Keratinocyte (primary cell): ENCODE results near the gene ADAMTS6. TPM values are rescaled to one million over a fixed set of nuclear protein-coding genes. Genes with fewer than 3 reads are reported as not detected.

Experiments
- DNase-seq: peaks from one replicate; pipeline ENCODE4 v3.0.0-alpha.2; 2011; ENCODE audit warnings: low read depth, missing footprints, low spot score
- FAIRE-seq: peaks from 2 replicates; lab custom pipeline; 2011; peaks lifted over from hg19 to GRCh38; lab: Jason Lieb, UNC
- H2AFZ ChIP-seq: 2 replicates; pipeline ENCODE4 v1.6.0; 2012; ENCODE audit warnings: low read length, control low read depth, inconsistent platforms; ENCODE audit not compliant: control insufficient read depth
- H3K27ac ChIP-seq: 2 replicates; pipeline ENCODE4 v1.5.1; 2011; ENCODE audit warnings: low read length; ENCODE audit not compliant: control insufficient read depth, insufficient read depth
- H3K27me3 ChIP-seq: 3 replicates; pipeline ENCODE4 v1.6.0; 2011; ENCODE audit warnings: low read length; ENCODE audit not compliant: control insufficient read depth, insufficient read depth; ENCODE audit errors: extremely low read depth
- H3K36me3 ChIP-seq, 2 experiments: 2 replicates in 1 of 2; 3 replicates in 1 of 2; pipeline ENCODE4 v1.5.1; 2011; ENCODE audit warnings: low read length in 2 of 2, mild to moderate bottlenecking in 1 of 2; ENCODE audit not compliant: control insufficient read depth in 2 of 2, insufficient read depth in 2 of 2; ENCODE audit errors: extremely low read depth in 1 of 2
- H3K4me1 ChIP-seq: 3 replicates; pipeline ENCODE4 v1.5.1; 2011; ENCODE audit warnings: low read length; ENCODE audit not compliant: control insufficient read depth, insufficient read depth; ENCODE audit errors: extremely low read depth
- H3K4me2 ChIP-seq: 3 replicates; pipeline ENCODE4 v1.6.0; 2011; ENCODE audit warnings: low read depth, low read length; ENCODE audit not compliant: control insufficient read depth, insufficient read depth; ENCODE audit errors: extremely low read depth
- H3K4me3 ChIP-seq, 3 experiments: fragments of 200-600 bp in 1 of 3; sonication (generic) in 1 of 3; 2 replicates in 2 of 3; 3 replicates in 1 of 3; pipeline ENCODE4 v1.5.1; 2011 to 2016; ENCODE audit warnings: low read length in 3 of 3, mild to moderate bottlenecking in 3 of 3, control low read depth in 2 of 3, inconsistent platforms in 1 of 3, low read depth in 1 of 3, mixed read lengths in 1 of 3, mixed run types in 1 of 3, moderate library complexity in 1 of 3; ENCODE audit not compliant: control insufficient read depth in 2 of 3, insufficient read depth in 2 of 3; ENCODE audit errors: extremely low read depth in 1 of 3
- H3K79me2 ChIP-seq: 2 replicates; pipeline ENCODE4 v1.6.0; 2012; ENCODE audit warnings: low read length; ENCODE audit not compliant: control insufficient read depth, insufficient read depth
- H3K9ac ChIP-seq: 3 replicates; pipeline ENCODE4 v1.6.0; 2011; ENCODE audit warnings: low read length; ENCODE audit not compliant: control insufficient read depth, insufficient read depth; ENCODE audit errors: extremely low read depth
- H3K9me1 ChIP-seq: 3 replicates; pipeline ENCODE4 v1.6.0; 2011; ENCODE audit warnings: low read length; ENCODE audit not compliant: control insufficient read depth, insufficient read depth; ENCODE audit errors: extremely low read depth
- H3K9me3 ChIP-seq: 2 replicates; pipeline ENCODE4 v1.5.1; 2012; ENCODE audit warnings: low read depth, low read length; ENCODE audit not compliant: control insufficient read depth
- H4K20me1 ChIP-seq: 3 replicates; pipeline ENCODE4 v1.6.0; 2011; ENCODE audit warnings: low read length; ENCODE audit not compliant: control insufficient read depth, insufficient read depth; ENCODE audit errors: extremely low read depth
- EZH2 ChIP-seq: IDR thresholded peaks from one replicate; pipeline ENCODE4 v1.6.1; 2012; ENCODE audit warnings: inconsistent platforms, mild to moderate bottlenecking, low read length, moderate library complexity
- dilution Hi-C: fragments of 300-500 bp; cut with MboI; formaldehyde crosslinking; loops from one replicate; pipeline ENCODE4 v1.7.0; 2020; ENCODE audit warnings: low sequenced_read_pairs; ENCODE audit not compliant: extremely low pct_ligation_motif_present
- polyA plus RNA-seq, 5 experiments: library from polyadenylated mRNA; depleted of rRNA in 3 of 5; stranded (reverse) in 3 of 5; stranded (forward) in 1 of 5; unstranded in 1 of 5; fragments of >200 nt; gene quantifications; 1 replicate in 1 of 5; 2 replicates in 3 of 5; 3 replicates in 1 of 5; pipeline versions ENCODE4 v1.2.1 to v1.2.3, GENCODE V29; 2011 to 2012; ENCODE audit warnings: missing spikeins in 2 of 5, low read depth in 1 of 5, low replicate concordance in 1 of 5
- TF ChIP-seq, protein P1 (sequence below), 3 experiments: IDR thresholded peaks in 1 of 3; conservative IDR thresholded peaks in 1 of 3; optimal IDR thresholded peaks in 1 of 3; 2 replicates in 2 of 3; 3 replicates in 1 of 3; pipeline versions ENCODE3 to v1.5.1; 2011; ENCODE audit warnings: low read length in 3 of 3, mild to moderate bottlenecking in 3 of 3, moderate library complexity in 2 of 3, control low read depth in 1 of 3, inconsistent platforms in 1 of 3; ENCODE audit not compliant: insufficient read depth in 2 of 3; ENCODE audit errors: extremely low read depth in 1 of 3

The ADAMTS6 gene
- polyA plus RNA-seq, 1 donor (not counting 4 experiments of a cell fraction or from before 2014, with no cell fraction given) = 10.9 TPM

DNA sequence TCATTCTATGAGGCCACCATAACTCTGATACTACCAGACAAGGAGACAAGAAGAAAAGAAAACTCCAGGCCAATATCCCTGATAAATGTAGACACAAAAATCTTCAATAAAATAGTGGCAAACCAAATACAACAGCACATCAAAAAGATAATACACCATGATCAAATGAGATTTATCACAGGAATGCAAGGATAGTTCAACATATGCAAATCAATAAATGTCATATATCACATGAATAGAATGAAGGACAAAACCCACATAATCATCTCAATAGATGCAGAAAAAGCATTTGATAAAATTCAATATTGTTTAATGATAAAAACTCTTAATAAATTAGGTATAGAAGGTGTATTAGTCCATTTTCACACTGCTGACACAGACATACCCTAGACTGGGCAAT lies 139.9 kb downstream of the ADAMTS6 start:
- Histone ChIP-seq H3K27me3 (no peaks in the 10 kb centered on the region), H3K4me2 (no peak overlapping the region), H2AFZ (no peak overlapping the region), H3K27ac (no peak overlapping the region), H3K4me1 (no peaks in the 10 kb centered on the region), H3K9me1 (no peaks in the 10 kb centered on the region), H3K79me2 (no peaks in the 10 kb centered on the region), H3K36me3 (no peaks in the 10 kb centered on the region), H4K20me1 (no peaks in the 10 kb centered on the region), H3K9me3 (no peaks in the 10 kb centered on the region), H3K9ac (no peak overlapping the region), H3K4me3 (no peak overlapping the region)
- TF ChIP-seq, protein P1, sequence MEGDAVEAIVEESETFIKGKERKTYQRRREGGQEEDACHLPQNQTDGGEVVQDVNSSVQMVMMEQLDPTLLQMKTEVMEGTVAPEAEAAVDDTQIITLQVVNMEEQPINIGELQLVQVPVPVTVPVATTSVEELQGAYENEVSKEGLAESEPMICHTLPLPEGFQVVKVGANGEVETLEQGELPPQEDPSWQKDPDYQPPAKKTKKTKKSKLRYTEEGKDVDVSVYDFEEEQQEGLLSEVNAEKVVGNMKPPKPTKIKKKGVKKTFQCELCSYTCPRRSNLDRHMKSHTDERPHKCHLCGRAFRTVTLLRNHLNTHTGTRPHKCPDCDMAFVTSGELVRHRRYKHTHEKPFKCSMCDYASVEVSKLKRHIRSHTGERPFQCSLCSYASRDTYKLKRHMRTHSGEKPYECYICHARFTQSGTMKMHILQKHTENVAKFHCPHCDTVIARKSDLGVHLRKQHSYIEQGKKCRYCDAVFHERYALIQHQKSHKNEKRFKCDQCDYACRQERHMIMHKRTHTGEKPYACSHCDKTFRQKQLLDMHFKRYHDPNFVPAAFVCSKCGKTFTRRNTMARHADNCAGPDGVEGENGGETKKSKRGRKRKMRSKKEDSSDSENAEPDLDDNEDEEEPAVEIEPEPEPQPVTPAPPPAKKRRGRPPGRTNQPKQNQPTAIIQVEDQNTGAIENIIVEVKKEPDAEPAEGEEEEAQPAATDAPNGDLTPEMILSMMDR (optimal IDR thresholded peaks at IDR 0.05 in 1 of 3, IDR thresholded peaks at IDR 0.05 in 1 of 3, conservative IDR thresholded peaks at IDR 0.05 in 1 of 3; ENCODE audit: extremely low read depth in 1 of 3, insufficient read depth in 2 of 3, low read length in 3 of 3) = no peak
- no peak for TF ChIP-seq EZH2
- no peak for DNase-seq
- dilution Hi-C loops = no loop called here
- no peak for FAIRE-seq

DNA sequence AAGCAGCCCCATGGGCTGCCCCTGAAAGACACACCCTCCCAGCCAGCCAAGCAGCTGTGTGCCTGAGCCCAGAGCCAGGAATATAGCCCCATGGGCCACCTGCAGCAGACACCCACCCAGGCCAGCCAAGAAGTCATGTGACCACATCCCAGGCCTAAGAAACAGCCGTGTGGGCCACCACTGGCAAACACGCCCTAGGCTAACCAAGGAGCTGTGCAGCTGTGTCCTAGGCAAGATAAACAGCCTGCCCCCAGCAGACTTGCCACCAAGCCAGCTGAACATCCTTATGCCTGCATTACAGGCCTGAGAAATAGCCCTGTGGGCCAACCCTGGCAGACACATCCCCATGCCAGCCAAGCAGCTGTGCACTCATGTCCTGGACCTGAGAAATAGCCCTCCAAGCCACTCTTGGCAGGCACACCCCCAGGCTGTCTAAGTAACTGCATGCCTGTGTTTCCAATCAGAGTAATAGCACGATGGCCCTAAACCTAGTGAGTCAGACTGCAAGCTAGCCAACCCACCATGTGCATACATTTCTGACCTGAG lies 143.0 kb downstream of the ADAMTS6 start:
- Histone ChIP-seq H3K36me3 (no peaks in the 10 kb centered on the region), H3K79me2 (no peaks in the 10 kb centered on the region), H3K9ac (no peak overlapping the region), H3K9me1 (no peaks in the 10 kb centered on the region), H3K4me3 (no peak overlapping the region), H2AFZ (no peak overlapping the region), H3K4me2 (no peak overlapping the region), H3K27ac (no peak overlapping the region), H4K20me1 (no peaks in the 10 kb centered on the region), H3K4me1 (peaks cover 7% of the 10 kb centered on the region), H3K27me3 (no peaks in the 10 kb centered on the region), H3K9me3 (no peaks in the 10 kb centered on the region)
- dilution Hi-C loops = no loop called here
- TF ChIP-seq, protein P1 (optimal IDR thresholded peaks at IDR 0.05 in 1 of 3, IDR thresholded peaks at IDR 0.05 in 1 of 3, conservative IDR thresholded peaks at IDR 0.05 in 1 of 3; ENCODE audit: extremely low read depth in 1 of 3, insufficient read depth in 2 of 3, low read length in 3 of 3) = no peak
- no peak for TF ChIP-seq EZH2
- FAIRE-seq (no peak), DNase-seq (no peak)
